Gastrocnemius medialis (tissue), 4 donors: ENCODE data around the gene MIF. TPM values are rescaled to one million over a fixed set of nuclear protein-coding genes. Genes with fewer than 3 reads are reported as not detected.

Source experiments
- ATAC-seq, 2 donors: fragments of 150-250 bp; one replicate each; pipeline ENCODE4 v1.9.1; 2016
- DNase-seq, 2 donors: peaks; one replicate each; pipeline ENCODE4 v3.0.0-alpha.2; 2019
- H3K27ac ChIP-seq, 4 donors: fragments of 200-600 bp; sonication (generic); 1 replicate in 1 of 4; 2 replicates in 3 of 4; pipeline ENCODE4 v1.5.1; 2016 to 2018; ENCODE audit warnings: mild to moderate bottlenecking in 2 of 4, moderate library complexity in 1 of 4
- H3K27me3 ChIP-seq, 3 donors: fragments of 200-600 bp; sonication (generic) in 2 of 3; 1 replicate in 1 of 3; 2 replicates in 2 of 3; pipeline versions ENCODE4 v1.5.1 to v1.6.0; 2016 to 2019; ENCODE audit warnings: mild to moderate bottlenecking in 1 of 3, moderate library complexity in 1 of 3
- H3K36me3 ChIP-seq, 2 donors: fragments of 200-600 bp; sonication (generic) in 1 of 2; one replicate each; pipeline ENCODE4 v1.5.1; 2017 to 2018
- H3K4me1 ChIP-seq, 2 donors: fragments of 200-600 bp; sonication (generic) in 1 of 2; one replicate each; pipeline ENCODE4 v1.5.1; 2016 to 2017; ENCODE audit warnings: mild to moderate bottlenecking in 2 of 2
- H3K4me3 ChIP-seq, 4 donors: fragments of 200-600 bp; sonication (generic) in 3 of 4; 1 replicate in 1 of 4; 2 replicates in 3 of 4; pipeline ENCODE4 v1.5.1; 2016 to 2019; ENCODE audit warnings: mild to moderate bottlenecking in 2 of 4
- H3K9me3 ChIP-seq, 3 donors: fragments of 200-600 bp; sonication (generic) in 2 of 3; 1 replicate in 1 of 3; 2 replicates in 2 of 3; pipeline ENCODE4 v1.5.1; 2016 to 2019
- POLR2A ChIP-seq, 2 donors: fragments of 450-650 bp; IDR thresholded peaks; one replicate each; pipeline ENCODE4 v1.6.1; 2017; ENCODE audit warnings: antibody characterized with exemption in 2 of 2, mild to moderate bottlenecking in 2 of 2, moderate library complexity in 2 of 2
- in situ Hi-C, 4 donors: fragments of 200-750 bp; cut with MboI; loops; one replicate each; pipeline versions ENCODE4 v1.15.0 to v1.8.0; 2017; ENCODE audit warnings: low sequenced_read_pairs in 4 of 4
- intact Hi-C: fragments of 100-400 bp; cut with DNase I; formaldehyde crosslinking; loops from one replicate; pipeline ENCODE4 v1.15.1; 2023; ENCODE audit warnings: low total_unique reads
- total RNA-seq, 4 donors: library from RNA; depleted of rRNA; stranded (reverse); fragments of >200 nt; gene quantifications; one replicate each; pipeline versions ENCODE4 v1.1.0 to v1.2.3, GENCODE V29; 2016
- TF ChIP-seq, protein P1 (sequence below), 5 experiments: fragments of 450-650 bp in 3 of 5; fragments of 200-600 bp in 2 of 5; sonication (generic) in 2 of 5; IDR thresholded peaks in 4 of 5; conservative IDR thresholded peaks in 1 of 5; 1 replicate in 4 of 5; 2 replicates in 1 of 5; pipeline ENCODE4 v1.5.1; 2016 to 2019; ENCODE audit warnings: antibody characterized with exemption in 5 of 5, mild to moderate bottlenecking in 3 of 5, moderate library complexity in 3 of 5

The MIF gene
- total RNA-seq, 4 donors from 2014 or later: 78.1 to 145 (median 129) TPM

DNA sequence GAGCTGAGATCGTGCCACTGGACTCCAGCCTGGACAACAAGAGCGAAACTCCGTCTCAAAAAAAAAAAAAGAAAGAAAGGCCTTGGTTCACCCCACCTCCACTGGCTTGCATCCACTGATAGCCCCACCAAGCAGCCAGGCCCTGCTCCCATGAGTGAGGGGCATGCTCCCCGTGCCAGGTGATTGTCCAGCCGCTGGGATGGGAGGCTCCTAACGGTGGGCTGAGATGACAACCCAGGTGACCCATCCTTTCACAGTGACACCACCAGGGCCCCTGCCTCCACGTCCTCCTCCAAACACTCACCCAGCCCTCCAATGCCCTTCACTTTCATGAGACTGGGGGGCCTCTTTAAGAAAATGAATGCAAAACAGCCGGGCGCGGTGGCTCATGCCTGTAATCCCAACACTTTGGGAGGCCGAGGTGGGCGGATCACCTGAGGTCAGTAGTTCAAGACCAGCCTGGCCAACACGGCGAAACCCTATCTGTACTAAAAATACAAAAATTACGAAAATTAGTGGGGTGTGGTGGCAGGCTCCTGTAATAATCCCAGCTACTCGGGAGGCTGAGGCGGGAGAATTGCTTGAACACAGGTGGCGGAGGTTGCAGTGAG lies 46.8 kb upstream of the MIF start:
- no peak for ATAC-seq
- TF ChIP-seq, protein P1, sequence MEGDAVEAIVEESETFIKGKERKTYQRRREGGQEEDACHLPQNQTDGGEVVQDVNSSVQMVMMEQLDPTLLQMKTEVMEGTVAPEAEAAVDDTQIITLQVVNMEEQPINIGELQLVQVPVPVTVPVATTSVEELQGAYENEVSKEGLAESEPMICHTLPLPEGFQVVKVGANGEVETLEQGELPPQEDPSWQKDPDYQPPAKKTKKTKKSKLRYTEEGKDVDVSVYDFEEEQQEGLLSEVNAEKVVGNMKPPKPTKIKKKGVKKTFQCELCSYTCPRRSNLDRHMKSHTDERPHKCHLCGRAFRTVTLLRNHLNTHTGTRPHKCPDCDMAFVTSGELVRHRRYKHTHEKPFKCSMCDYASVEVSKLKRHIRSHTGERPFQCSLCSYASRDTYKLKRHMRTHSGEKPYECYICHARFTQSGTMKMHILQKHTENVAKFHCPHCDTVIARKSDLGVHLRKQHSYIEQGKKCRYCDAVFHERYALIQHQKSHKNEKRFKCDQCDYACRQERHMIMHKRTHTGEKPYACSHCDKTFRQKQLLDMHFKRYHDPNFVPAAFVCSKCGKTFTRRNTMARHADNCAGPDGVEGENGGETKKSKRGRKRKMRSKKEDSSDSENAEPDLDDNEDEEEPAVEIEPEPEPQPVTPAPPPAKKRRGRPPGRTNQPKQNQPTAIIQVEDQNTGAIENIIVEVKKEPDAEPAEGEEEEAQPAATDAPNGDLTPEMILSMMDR (IDR thresholded peaks at IDR 0.05 in 4 of 5, conservative IDR thresholded peaks at IDR 0.05 in 1 of 5): no peak
- no peak for TF ChIP-seq POLR2A (IDR thresholded peaks at IDR 0.05)
- DNase-seq: no peak
- intact Hi-C loops: loop anchor here (5.0 kb wide), 3 partner anchors 130 to 305 kb away; no protein-coding TSS in a partner anchor
- in situ Hi-C loops: loop anchor here in 3 of 4 donors (5.0 to 10.0 kb wide), 3 partner anchors 65 to 75 kb away; partner anchors contain the start of gene MMP11 (in 2 of the 3)
- peaks cover 31 to 40% of the 10 kb centered on the region in 2 donors for H3K4me1 ChIP-seq
- H3K36me3 ChIP-seq: no peaks in the 10 kb centered on the region
- peak overlapping the region; percentile 70 to 96 (median 75) for H3K27ac ChIP-seq
- no peak overlapping the region for H3K4me3 ChIP-seq
- H3K9me3 ChIP-seq: no peaks in the 10 kb centered on the region
- H3K27me3 ChIP-seq: no peaks in the 10 kb centered on the region

DNA sequence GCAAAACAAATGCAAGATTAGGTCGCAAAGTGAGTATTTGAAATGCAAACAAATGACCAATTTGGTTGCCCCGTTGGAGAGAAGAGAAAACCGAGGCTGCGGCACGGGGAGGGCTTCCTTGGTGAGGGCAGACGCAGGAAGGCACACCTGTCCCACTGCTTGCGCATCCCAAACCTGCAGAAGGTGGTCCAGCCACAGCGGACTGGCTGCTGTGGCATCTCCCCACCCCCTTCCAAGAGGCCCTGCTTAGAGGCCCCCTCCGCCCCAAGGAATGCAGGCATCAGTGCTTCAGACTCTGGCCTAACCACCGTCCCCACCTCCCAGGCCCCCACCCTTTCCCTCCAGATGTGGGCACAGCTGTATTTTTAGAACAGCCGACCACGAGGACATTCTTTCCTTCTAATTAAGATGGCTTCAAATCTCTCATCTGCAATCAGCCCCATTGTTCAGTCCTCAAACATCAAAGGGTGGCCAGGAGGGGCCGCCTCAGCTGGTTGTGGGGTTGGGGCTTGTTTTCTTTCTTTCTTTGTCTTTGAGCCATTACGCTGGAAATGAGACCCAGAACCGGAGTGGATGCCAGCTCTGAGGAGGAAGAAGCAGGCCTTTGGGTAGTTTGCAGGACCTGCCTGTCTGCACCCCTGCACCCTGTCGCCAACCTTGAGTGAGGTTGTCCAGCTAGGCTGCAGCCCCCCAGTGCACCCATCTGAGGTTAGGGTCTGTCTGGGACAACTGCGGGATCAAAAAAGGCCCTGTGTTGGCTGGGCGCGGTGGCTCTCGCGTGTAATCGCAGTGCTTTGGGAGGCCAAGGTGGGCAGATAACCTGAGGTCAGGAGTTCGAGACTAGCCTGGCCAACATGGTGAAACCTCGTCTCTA lies 46.0 kb upstream of the MIF start:
- Histone ChIP-seq H3K27me3 (no peaks in the 10 kb centered on the region), H3K36me3 (no peaks in the 10 kb centered on the region), H3K4me1 (peaks cover 31 to 40% of the 10 kb centered on the region in 2 donors), H3K4me3 (no peak overlapping the region), H3K9me3 (no peaks in the 10 kb centered on the region), H3K27ac (no peak overlapping the region)
- ATAC-seq (no peak), DNase-seq (no peak)
- TF ChIP-seq, protein P1 (IDR thresholded peaks at IDR 0.05 in 4 of 5, conservative IDR thresholded peaks at IDR 0.05 in 1 of 5): no peak
- TF ChIP-seq POLR2A (IDR thresholded peaks at IDR 0.05): no peak
- in situ Hi-C loops (loop anchor here in 3 of 4 donors (5.0 to 10.0 kb wide), 3 partner anchors 66 to 76 kb away; partner anchors contain the start of gene MMP11 (in 2 of the 3)), intact Hi-C loops (loop anchor here (5.0 kb wide), 3 partner anchors 131 to 306 kb away; no protein-coding TSS in a partner anchor)

DNA sequence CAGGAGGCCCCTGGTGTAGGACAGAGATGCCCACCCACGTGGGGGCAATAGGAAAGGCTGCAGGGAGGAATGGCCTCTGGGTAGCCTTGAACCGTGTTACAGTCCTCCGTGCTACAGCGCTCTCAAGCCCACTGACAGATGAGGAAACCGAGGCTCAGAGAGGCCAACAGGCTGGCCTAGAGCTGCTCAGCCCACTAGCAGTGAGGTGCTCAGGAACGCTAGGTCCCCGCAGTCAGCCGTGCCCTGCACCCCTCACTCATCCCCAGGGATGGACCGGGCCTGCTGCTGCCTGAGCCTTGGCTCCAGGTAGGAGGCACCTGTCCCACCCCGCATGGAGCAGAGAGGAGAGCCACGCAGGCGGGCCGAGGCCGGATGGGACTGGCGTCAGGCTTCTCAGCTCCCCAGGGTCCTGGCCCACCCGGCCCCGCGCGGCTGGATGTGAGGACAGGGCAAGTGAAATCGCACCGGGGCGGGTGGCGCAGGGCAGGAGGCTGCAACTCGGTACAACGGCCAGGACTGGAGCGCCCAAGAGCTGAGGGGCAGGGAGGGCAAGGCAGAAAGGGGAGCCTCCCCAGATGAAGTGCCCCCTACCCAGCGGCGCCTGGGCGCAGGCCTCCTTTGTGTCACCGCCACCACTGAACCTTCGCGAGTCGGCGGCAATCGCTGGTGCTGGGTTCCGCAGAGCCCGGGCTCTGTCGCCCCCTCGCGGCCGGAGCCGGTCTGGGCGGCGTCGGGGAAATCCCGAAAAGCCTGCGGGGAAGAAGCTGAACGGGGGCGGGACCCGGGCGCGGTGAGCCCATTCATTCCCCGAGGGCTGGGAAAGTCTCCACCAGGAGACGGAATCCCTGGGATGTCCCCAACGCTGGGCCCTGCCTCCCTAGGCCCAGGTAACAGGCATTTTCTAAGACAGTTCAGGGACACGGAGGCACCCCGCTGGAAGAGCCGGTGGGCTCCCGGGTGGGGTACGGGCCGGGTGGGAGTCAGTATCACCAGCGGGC lies 44.9 kb upstream of the MIF start:
- Histone ChIP-seq H3K27ac (no peak overlapping the region), H3K4me3 (peak overlapping the region in 2 of 4 donors; percentile 8 to 16), H3K4me1 (peaks cover 26 to 34% of the 10 kb centered on the region in 2 donors), H3K36me3 (no peaks in the 10 kb centered on the region), H3K9me3 (no peaks in the 10 kb centered on the region), H3K27me3 (no peaks in the 10 kb centered on the region)
- ATAC-seq (peak; percentile 58 to 72), DNase-seq (peak; percentile 53 to 77)
- in situ Hi-C loops (loop anchor here (5.0 to 25.0 kb wide), 5 partner anchors 67 to 312 kb away; partner anchors contain the start of gene MMP11 (in 3 of the 4)), intact Hi-C loops (loop anchor here (5.0 kb wide), 3 partner anchors 132 to 307 kb away; no protein-coding TSS in a partner anchor)
- TF ChIP-seq, protein P1 (IDR thresholded peaks at IDR 0.05 in 4 of 5, conservative IDR thresholded peaks at IDR 0.05 in 1 of 5): peak; percentile 95 to 100 (median 99)
- TF ChIP-seq POLR2A (IDR thresholded peaks at IDR 0.05): no peak

DNA sequence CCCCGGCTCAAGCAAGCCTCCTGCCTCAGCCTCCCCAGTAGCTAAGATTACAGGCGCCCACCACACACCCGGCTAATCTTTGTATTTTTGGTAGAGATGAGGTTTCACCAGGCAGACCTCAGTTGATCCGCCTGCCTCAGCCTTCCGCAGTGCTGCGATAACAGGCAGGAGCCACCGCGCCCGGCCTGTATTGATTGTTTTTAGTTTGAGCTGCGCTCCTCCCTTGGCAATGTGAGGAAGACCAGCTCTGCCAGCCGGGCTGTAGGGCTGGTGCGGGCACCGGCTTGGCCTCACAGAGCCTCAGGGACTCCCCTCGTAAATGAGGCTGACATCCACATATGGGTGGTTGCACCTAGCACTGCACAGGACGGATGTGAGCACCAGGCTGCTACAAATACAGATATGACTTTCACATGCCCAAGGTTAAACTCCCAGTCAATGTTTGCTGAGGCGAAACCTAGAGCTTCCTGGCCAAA lies 44.0 kb upstream of the MIF start:
- no peaks in the 10 kb centered on the region for H3K36me3 ChIP-seq
- DNase-seq: peak in 1 of 2 donors; percentile 11
- no peak overlapping the region for H3K4me3 ChIP-seq
- no peak for ATAC-seq
- H3K27me3 ChIP-seq: no peaks in the 10 kb centered on the region
- H3K9me3 ChIP-seq: no peaks in the 10 kb centered on the region
- no peak overlapping the region for H3K27ac ChIP-seq
- in situ Hi-C loops (loop anchor here in 3 of 4 donors (5.0 to 25.0 kb wide), 3 partner anchors 78 to 313 kb away; partner anchors contain the start of gene MMP11 (in 1 of the 3)), intact Hi-C loops (no loop called here)
- TF ChIP-seq, protein P1 (IDR thresholded peaks at IDR 0.05 in 4 of 5, conservative IDR thresholded peaks at IDR 0.05 in 1 of 5): no peak
- TF ChIP-seq POLR2A (IDR thresholded peaks at IDR 0.05): no peak
- peaks cover 17 to 25% of the 10 kb centered on the region in 2 donors for H3K4me1 ChIP-seq
